Smooth muscle cell (in vitro differentiated cells): ENCODE results near the gene UGT1A4. TPM values are rescaled to one million over a fixed set of nuclear protein-coding genes. Genes with fewer than 3 reads are reported as not detected.

ENCODE experiments used
- DNase-seq: peaks from one replicate; lab custom pipeline; 2025; ENCODE audit not compliant: unreplicated experiment; lab: John Stamatoyannopoulos, UW
- H2AFZ ChIP-seq: fragments of 200-600 bp; sonication (generic); 2 replicates; pipeline ENCODE4 v1.6.0; 2016; ENCODE audit warnings: antibody characterized with exemption, low read depth, mild to moderate bottlenecking
- H3F3A ChIP-seq: fragments of 200-600 bp; sonication (generic); 2 replicates; pipeline ENCODE4 v1.6.0; 2017; ENCODE audit warnings: antibody characterized with exemption, low read depth
- H3K27ac ChIP-seq: fragments of 200-600 bp; sonication (generic); 2 replicates; pipeline ENCODE4 v1.5.1; 2016; ENCODE audit warnings: low read depth, mild to moderate bottlenecking
- H3K27me3 ChIP-seq: fragments of 200-600 bp; sonication (generic); 2 replicates; pipeline ENCODE4 v1.6.1; 2016; ENCODE audit warnings: low read depth, mild to moderate bottlenecking
- H3K36me3 ChIP-seq: fragments of 200-600 bp; sonication (generic); 2 replicates; pipeline ENCODE4 v1.5.1; 2016; ENCODE audit warnings: low read depth
- H3K4me1 ChIP-seq: fragments of 200-600 bp; sonication (generic); 2 replicates; pipeline ENCODE4 v1.5.1; 2016; ENCODE audit warnings: low read depth
- H3K4me2 ChIP-seq: fragments of 200-600 bp; sonication (generic); 2 replicates; pipeline ENCODE4 v1.6.0; 2016; ENCODE audit warnings: mild to moderate bottlenecking
- H3K4me3 ChIP-seq: fragments of 200-600 bp; sonication (generic); 2 replicates; pipeline ENCODE4 v1.5.1; 2016; ENCODE audit warnings: mild to moderate bottlenecking
- H3K79me2 ChIP-seq: fragments of 200-600 bp; sonication (generic); 2 replicates; pipeline ENCODE4 v1.6.0; 2016; ENCODE audit warnings: low read depth, mild to moderate bottlenecking
- H3K9ac ChIP-seq: fragments of 200-600 bp; sonication (generic); 2 replicates; pipeline ENCODE4 v1.6.0; 2016; ENCODE audit warnings: low read depth
- H3K9me3 ChIP-seq: fragments of 200-600 bp; sonication (generic); replicated peaks from 2 replicates; pipeline ENCODE4 v1.5.1; 2016; ENCODE audit warnings: low read depth
- H4K20me1 ChIP-seq: fragments of 200-600 bp; sonication (generic); 2 replicates; pipeline ENCODE4 v1.6.0; 2016; ENCODE audit warnings: low read depth
- WGBS: methylation state at CpG from one replicate; pipeline ENCODE4 v1.1.7; 2016; ENCODE audit warnings: low lambda C conversion rate; 5-methylcytosine and 5-hydroxymethylcytosine counted together
- polyA plus RNA-seq: library from polyadenylated mRNA; unstranded; fragments of >200 nt; fragmentation: Nextera tagmentation; extraction: Ambion mirVana; gene quantifications from 2 replicates; pipeline ENCODE4 v1.2.1, GENCODE V29; 2016
- total RNA-seq: library from RNA; depleted of rRNA; stranded (reverse); fragments of >200 nt; gene quantifications from 2 replicates; pipeline ENCODE4 v1.2.3, GENCODE V29; 2014
- TF ChIP-seq, protein P1 (sequence below): fragments of 200-600 bp; sonication (generic); IDR thresholded peaks from 2 replicates; pipeline ENCODE4 v1.5.1; 2017; ENCODE audit warnings: borderline replicate concordance, mild to moderate bottlenecking, antibody characterized with exemption; ENCODE audit not compliant: insufficient read depth, poor library complexity, severe bottlenecking

Gene UGT1A4
- total and polyA plus RNA-seq, 2 experiments from 2014 or later: not detected

DNA sequence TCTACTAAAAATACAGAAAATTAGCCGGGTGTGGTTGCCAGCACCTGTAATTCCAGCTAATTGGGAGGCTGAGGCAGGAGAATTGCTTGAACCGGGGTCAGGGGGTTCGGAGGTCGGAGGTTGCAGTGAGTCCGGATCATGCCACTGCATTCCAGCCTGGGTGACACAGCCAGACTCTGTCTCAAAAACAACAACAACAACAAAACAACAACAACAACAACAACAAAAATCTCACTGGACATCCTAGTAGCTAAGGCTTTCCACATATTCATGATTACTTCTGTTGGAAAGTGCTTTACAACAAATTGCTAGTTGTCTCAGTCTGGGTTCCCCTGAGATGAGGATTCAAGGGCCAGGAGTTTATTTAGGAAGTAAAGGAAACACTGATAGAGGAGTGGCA is 55.3 kb downstream of the UGT1A4 start:
- Histone ChIP-seq H3K27ac (no peak overlapping the region), H3K9ac (no peak overlapping the region), H3F3A (no peaks in the 10 kb centered on the region), H3K27me3 (no peaks in the 10 kb centered on the region), H3K4me2 (no peak overlapping the region), H3K36me3 (no peaks in the 10 kb centered on the region), H3K4me1 (no peaks in the 10 kb centered on the region), H3K79me2 (no peaks in the 10 kb centered on the region), H2AFZ (no peak overlapping the region), H3K4me3 (no peak overlapping the region), H4K20me1 (no peaks in the 10 kb centered on the region), H3K9me3 (no peaks in the 10 kb centered on the region)
- TF ChIP-seq, protein P1, sequence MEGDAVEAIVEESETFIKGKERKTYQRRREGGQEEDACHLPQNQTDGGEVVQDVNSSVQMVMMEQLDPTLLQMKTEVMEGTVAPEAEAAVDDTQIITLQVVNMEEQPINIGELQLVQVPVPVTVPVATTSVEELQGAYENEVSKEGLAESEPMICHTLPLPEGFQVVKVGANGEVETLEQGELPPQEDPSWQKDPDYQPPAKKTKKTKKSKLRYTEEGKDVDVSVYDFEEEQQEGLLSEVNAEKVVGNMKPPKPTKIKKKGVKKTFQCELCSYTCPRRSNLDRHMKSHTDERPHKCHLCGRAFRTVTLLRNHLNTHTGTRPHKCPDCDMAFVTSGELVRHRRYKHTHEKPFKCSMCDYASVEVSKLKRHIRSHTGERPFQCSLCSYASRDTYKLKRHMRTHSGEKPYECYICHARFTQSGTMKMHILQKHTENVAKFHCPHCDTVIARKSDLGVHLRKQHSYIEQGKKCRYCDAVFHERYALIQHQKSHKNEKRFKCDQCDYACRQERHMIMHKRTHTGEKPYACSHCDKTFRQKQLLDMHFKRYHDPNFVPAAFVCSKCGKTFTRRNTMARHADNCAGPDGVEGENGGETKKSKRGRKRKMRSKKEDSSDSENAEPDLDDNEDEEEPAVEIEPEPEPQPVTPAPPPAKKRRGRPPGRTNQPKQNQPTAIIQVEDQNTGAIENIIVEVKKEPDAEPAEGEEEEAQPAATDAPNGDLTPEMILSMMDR: no peak
- WGBS: 89% methylated on average over 5 of the region's 5 CpGs
- no peak for DNase-seq

GRCh38 chr2:233775414-233775813 is 56.9 kb downstream of the UGT1A4 start:
- no peaks in the 10 kb centered on the region for H3K36me3 ChIP-seq
- TF ChIP-seq, protein P1: no peak
- no peak for DNase-seq
- no peak overlapping the region for H3K27ac ChIP-seq
- no peak overlapping the region for H3K4me2 ChIP-seq
- no peaks in the 10 kb centered on the region for H3K9me3 ChIP-seq
- no peaks in the 10 kb centered on the region for H3K79me2 ChIP-seq
- WGBS: 97% methylated on average over 6 of the region's 6 CpGs
- H3K4me1 ChIP-seq: no peaks in the 10 kb centered on the region
- H3K9ac ChIP-seq: no peak overlapping the region
- H4K20me1 ChIP-seq: no peaks in the 10 kb centered on the region
- H2AFZ ChIP-seq: no peak overlapping the region
- H3K4me3 ChIP-seq: no peak overlapping the region
- H3K27me3 ChIP-seq: no peaks in the 10 kb centered on the region
- no peaks in the 10 kb centered on the region for H3F3A ChIP-seq

DNA sequence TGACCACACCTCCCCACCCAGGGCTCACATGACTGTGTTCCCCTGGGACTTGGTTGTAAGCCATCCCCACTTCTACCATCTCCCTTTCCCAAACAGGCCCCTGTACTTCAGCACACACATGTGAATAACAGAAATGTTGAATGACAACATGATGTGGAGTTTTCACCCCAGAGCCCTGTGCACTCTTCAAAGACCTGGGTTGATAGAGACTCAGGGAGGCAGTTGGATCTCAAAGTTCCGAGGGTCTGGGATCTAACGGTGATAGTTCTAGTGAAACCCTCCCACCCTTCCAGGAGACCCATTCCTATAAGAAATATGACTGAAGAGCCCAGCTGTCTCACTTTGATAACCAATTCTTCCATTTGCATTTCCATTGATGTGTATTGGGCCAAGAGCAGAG is 59.5 kb downstream of the UGT1A4 start, which contains the start of gene MROH2A:
Gene MROH2A (plus strand): TSS at position 301 of the 400 bp plus-strand sequence. CDS start 1,029 bp downstream, outside the sequence.
- no peaks in the 10 kb centered on the region for H3K4me1 ChIP-seq
- H3K79me2 ChIP-seq: no peaks in the 10 kb centered on the region
- H3K9ac ChIP-seq: no peak within 1 kb of the TSS
- H3K4me2 ChIP-seq: no peak within 1 kb of the TSS
- 97% methylated on average over 2 of the region's 2 CpGs for WGBS
- no peaks in the 10 kb centered on the region for H3F3A ChIP-seq
- H3K27me3 ChIP-seq: peaks cover 3% of the 10 kb centered on the region
- no peak within 1 kb of the TSS for H3K4me3 ChIP-seq
- no peaks in the 10 kb centered on the region for H3K9me3 ChIP-seq
- no peak for DNase-seq
- no peaks in the 10 kb centered on the region for H4K20me1 ChIP-seq
- H3K27ac ChIP-seq: no peak within 1 kb of the TSS
- H2AFZ ChIP-seq: no peak within 1 kb of the TSS
- H3K36me3 ChIP-seq: no peaks in the 10 kb centered on the region
- TF ChIP-seq, protein P1: no peak

DNA sequence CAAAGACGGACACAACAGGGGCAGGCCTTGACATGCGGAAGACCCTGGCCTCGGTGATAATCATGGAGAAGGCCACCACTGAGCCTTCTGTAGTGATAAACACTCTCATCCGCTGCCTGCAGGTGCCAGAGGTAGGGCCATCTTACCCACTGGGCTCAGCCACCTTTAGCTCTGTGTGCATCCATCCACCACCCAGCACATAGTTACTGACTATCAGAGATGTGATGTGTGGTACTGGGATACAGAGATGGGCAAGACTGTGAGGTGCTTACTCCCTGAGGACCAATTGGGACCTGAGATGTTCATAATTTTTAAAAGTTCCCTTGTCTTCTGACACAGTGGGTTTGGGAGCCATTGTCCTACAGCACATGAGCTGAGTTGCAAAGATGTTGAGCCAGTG is 61.2 kb downstream of the UGT1A4 start:
- H3K4me3 ChIP-seq: no peak overlapping the region
- no peak overlapping the region for H3K4me2 ChIP-seq
- no peak overlapping the region for H3K9ac ChIP-seq
- H3K4me1 ChIP-seq: no peaks in the 10 kb centered on the region
- 83% methylated on average over 4 of the region's 4 CpGs for WGBS
- H3K27me3 ChIP-seq: peaks cover 3% of the 10 kb centered on the region
- no peaks in the 10 kb centered on the region for H3F3A ChIP-seq
- TF ChIP-seq, protein P1: no peak
- H3K79me2 ChIP-seq: no peaks in the 10 kb centered on the region
- H2AFZ ChIP-seq: no peak overlapping the region
- no peaks in the 10 kb centered on the region for H3K36me3 ChIP-seq
- no peak overlapping the region for H3K27ac ChIP-seq
- H3K9me3 ChIP-seq: no peaks in the 10 kb centered on the region
- no peak for DNase-seq
- no peaks in the 10 kb centered on the region for H4K20me1 ChIP-seq
